Loucy (cell line): ENCODE data around the gene MOB1B.

Source experiments
- EZH2phosphoT487 ChIP-seq: fragments of 200-600 bp; IDR thresholded peaks from 2 replicates; pipeline ENCODE4 v1.6.1; 2018; ENCODE audit warnings: antibody characterized with exemption, mild to moderate bottlenecking, moderate library complexity, borderline replicate concordance
- TF ChIP-seq, protein P1 (sequence below): fragments of 200-600 bp; sonication (generic); conservative IDR thresholded peaks from 2 replicates; pipeline ENCODE4 v1.5.1; 2014; ENCODE audit warnings: mild to moderate bottlenecking, antibody characterized with exemption, low read length

DNA sequence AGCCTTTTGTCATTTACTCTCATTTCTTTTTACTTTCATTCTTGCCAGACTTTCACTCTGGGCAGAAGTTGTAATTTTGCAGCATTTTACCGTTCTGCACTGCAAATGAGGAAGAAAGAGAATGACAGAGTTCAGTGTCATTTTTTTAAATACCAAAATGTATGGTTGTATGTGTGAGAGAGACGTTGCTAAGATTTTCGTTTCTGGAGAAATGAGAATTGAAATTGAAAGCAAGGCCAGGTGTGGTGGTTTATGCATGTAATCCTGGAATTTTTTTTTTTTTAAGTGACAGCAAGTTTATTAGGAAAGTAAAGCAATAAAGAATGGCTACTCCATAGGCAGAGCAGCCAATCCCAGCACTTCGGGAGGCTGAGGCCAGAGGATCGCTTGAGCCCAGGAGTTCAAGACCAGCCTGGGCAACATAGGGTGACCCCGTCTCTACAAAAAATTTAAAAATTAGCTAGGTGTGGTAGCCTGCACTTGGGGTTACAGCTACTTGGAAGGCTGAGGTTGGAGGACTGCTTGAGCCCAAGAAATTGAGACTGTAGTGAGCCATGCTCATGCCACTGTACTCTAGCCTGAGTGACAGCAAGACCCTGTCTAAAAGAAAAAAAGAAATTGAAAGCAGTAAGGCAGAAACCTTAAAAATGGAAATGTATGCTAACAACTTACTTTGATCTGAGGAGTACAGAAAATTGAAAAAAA is 104.2 kb downstream of the MOB1B start:
- TF ChIP-seq, protein P1, sequence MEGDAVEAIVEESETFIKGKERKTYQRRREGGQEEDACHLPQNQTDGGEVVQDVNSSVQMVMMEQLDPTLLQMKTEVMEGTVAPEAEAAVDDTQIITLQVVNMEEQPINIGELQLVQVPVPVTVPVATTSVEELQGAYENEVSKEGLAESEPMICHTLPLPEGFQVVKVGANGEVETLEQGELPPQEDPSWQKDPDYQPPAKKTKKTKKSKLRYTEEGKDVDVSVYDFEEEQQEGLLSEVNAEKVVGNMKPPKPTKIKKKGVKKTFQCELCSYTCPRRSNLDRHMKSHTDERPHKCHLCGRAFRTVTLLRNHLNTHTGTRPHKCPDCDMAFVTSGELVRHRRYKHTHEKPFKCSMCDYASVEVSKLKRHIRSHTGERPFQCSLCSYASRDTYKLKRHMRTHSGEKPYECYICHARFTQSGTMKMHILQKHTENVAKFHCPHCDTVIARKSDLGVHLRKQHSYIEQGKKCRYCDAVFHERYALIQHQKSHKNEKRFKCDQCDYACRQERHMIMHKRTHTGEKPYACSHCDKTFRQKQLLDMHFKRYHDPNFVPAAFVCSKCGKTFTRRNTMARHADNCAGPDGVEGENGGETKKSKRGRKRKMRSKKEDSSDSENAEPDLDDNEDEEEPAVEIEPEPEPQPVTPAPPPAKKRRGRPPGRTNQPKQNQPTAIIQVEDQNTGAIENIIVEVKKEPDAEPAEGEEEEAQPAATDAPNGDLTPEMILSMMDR: no peak
- TF ChIP-seq EZH2phosphoT487: no peak
